ENCODE measurements around the gene BBOF1. TPM values are rescaled to one million over a fixed set of nuclear protein-coding genes. Genes with fewer than 3 reads are reported as not detected.

Gene BBOF1
- total and polyA plus RNA-seq, 7 donors: 1.0 to 3.2 (median 1.4) TPM

DNA sequence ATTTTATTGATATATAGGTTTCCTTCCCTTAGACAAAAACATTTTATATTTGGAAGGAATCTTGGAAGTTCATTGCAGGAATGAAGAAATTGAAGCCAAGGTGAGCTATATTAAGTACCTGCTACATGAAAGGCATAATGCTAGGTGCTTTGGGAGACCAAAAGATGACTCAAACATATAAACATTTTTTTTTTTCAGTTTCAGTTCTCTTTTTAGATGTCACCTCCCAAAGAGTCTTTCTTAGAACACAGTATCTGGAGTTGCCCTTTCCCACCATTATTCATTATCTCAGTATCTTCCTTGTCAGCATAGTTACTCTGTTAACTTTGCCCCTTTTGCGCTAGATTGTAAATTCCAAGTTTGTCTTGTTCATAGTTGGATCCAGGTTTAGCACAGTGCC lies 66.7 kb downstream of the BBOF1 start:
- intact Hi-C loops (cut with DNase I): no loop called here
- ATAC-seq: no peak
- Histone ChIP-seq H3K9me3 (no peaks in the 10 kb centered on the region), H3K36me3 (ENCODE audit: insufficient read depth in 1 of 2, low read depth in 1 of 2) (peaks cover 0 to 7% of the 10 kb centered on the region in 2 donors), H3K4me1 (peaks cover 24% of the 10 kb centered on the region), H3K27me3 (ENCODE audit: insufficient read depth in 3 of 3, low read length in 2 of 3) (no peaks in the 10 kb centered on the region), H3K4me3 (peak overlapping the region; percentile 87), H3K27ac (peak overlapping the region; percentile 83)
- no peak for TF ChIP-seq CTCF (IDR thresholded peaks at IDR 0.05)
- WGBS, 3 donors: 94 to 100% (median 97%) methylated on average over 1 of the region's 1 CpG
- no peak for DNase-seq

- Histone ChIP-seq H3K36me3 (ENCODE audit: insufficient read depth in 1 of 2, low read depth in 1 of 2) (peaks cover 0 to 42% of the 10 kb centered on the region in 2 donors), H3K27ac (no peak overlapping the region), H3K4me3 (no peak overlapping the region), H3K27me3 (ENCODE audit: insufficient read depth in 3 of 3, low read length in 2 of 3) (no peaks in the 10 kb centered on the region), H3K9me3 (no peaks in the 10 kb centered on the region), H3K4me1 (peaks cover 16% of the 10 kb centered on the region)
- no peak for TF ChIP-seq CTCF (IDR thresholded peaks at IDR 0.05)
- ATAC-seq (no peak), DNase-seq (no peak)
- intact Hi-C loops (cut with DNase I): no loop called here
- WGBS, 3 donors: 92 to 96% (median 94%) methylated on average over 8 of the region's 8 CpGs
Measured at GRCh38 chr14:74089251-74090020, 70.3 kb downstream of the BBOF1 start.

GRCh38 chr14:74105381-74105780 lies 86.2 kb downstream of the BBOF1 start:
- no peaks in the 10 kb centered on the region for H3K9me3 ChIP-seq
- H3K27ac ChIP-seq: no peak overlapping the region
- H3K27me3 ChIP-seq (ENCODE audit: insufficient read depth in 3 of 3, low read length in 2 of 3): no peaks in the 10 kb centered on the region
- no peak overlapping the region for H3K4me3 ChIP-seq
- DNase-seq: no peak
- 91 to 95% (median 92%) methylated on average over 2 of the region's 2 CpGs for WGBS, 3 donors
- H3K4me1 ChIP-seq: peaks cover under 1% of the 10 kb centered on the region
- peaks cover 0 to 79% of the 10 kb centered on the region in 2 donors for H3K36me3 ChIP-seq (ENCODE audit: insufficient read depth in 1 of 2, low read depth in 1 of 2)
- intact Hi-C loops (cut with DNase I): no loop called here
- TF ChIP-seq CTCF (IDR thresholded peaks at IDR 0.05): no peak
- ATAC-seq: no peak

DNA sequence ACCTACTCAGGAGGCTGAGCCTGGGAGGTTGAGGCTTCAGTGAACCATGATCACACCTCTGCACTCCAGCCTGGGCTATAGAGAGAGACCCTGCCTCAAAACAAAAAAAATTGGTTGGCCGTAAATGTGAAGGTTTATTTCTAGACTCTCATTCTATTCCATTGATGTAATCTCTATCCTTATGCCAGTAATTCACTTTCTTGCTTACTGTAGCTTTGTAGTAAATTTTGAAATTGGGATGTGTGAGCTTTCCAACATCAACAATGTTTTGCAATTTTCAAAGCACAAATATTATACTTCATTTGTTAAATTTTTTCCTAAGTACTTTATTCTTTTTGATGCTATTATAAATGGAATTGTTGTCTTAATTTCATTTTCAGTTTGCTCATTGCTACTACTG lies 90.2 kb downstream of the BBOF1 start:
- Histone ChIP-seq H3K27me3 (ENCODE audit: insufficient read depth in 3 of 3, low read length in 2 of 3) (no peaks in the 10 kb centered on the region), H3K36me3 (ENCODE audit: insufficient read depth in 1 of 2, low read depth in 1 of 2) (peaks cover 0 to 56% of the 10 kb centered on the region in 2 donors), H3K4me3 (no peak overlapping the region), H3K4me1 (no peaks in the 10 kb centered on the region), H3K9me3 (no peaks in the 10 kb centered on the region), H3K27ac (no peak overlapping the region)
- DNase-seq (no peak), ATAC-seq (no peak)
- WGBS, 3 donors: 70 to 90% (median 80%) methylated on average over 1 of the region's 1 CpG
- intact Hi-C loops (cut with DNase I): no loop called here
- TF ChIP-seq CTCF (IDR thresholded peaks at IDR 0.05): no peak

All from psoas muscle (tissue), 8 donors.